ENCODE results near the gene CGA.

Gene CGA

GRCh38 chr6:87118054-87118453 lies 23.1 kb upstream of the CGA start:
- Histone ChIP-seq H2BK120ac (ENCODE audit: low read depth, low read length) (no peak overlapping the region), H3K9me3 (replicated peaks in 1 of 2; ENCODE audit: control insufficient read depth in 2 of 2, insufficient read depth in 1 of 2, low read depth in 1 of 2, low read length in 2 of 2) (peaks cover 0 to 2% of the 10 kb centered on the region in 2 donors), H3K79me1 (ENCODE audit: low read depth, low read length) (no peaks in the 10 kb centered on the region), H3K4me3 (ENCODE audit: low read length in 2 of 2) (no peak overlapping the region), H3K27ac (replicated peaks; ENCODE audit: low read length) (no peak overlapping the region), H2BK15ac (ENCODE audit: low read length) (no peak overlapping the region), H3K18ac (ENCODE audit: low read length) (no peak overlapping the region), H2AK5ac (ENCODE audit: low read depth, low read length) (no peak overlapping the region), H2AFZ (ENCODE audit: low read length) (no peak overlapping the region), H3K9ac (ENCODE audit: low read depth, low read length, poor library complexity) (no peak overlapping the region), H2BK12ac (ENCODE audit: low read length) (no peak overlapping the region), H2BK5ac (ENCODE audit: low read length) (no peak overlapping the region), H4K91ac (ENCODE audit: low read depth, low read length, poor library complexity) (no peak overlapping the region), H3K14ac (ENCODE audit: low read length) (no peak overlapping the region), H4K8ac (ENCODE audit: low read depth, low read length) (no peak overlapping the region), H3K4ac (ENCODE audit: low read length) (no peak overlapping the region), H3K27me3 (ENCODE audit: control insufficient read depth in 3 of 3, insufficient read depth in 3 of 3, low read depth in 1 of 3, low read length in 3 of 3) (peaks cover 0 to 7% (median 0%) of the 10 kb centered on the region in 3 experiments), H3K4me2 (ENCODE audit: insufficient read depth, low read length, poor library complexity, severe bottlenecking) (no peak overlapping the region), H3K4me1 (ENCODE audit: control insufficient read depth in 2 of 2, insufficient read depth in 1 of 2, low read depth in 1 of 2, low read length in 2 of 2) (no peaks in the 10 kb centered on the region), H3K23ac (ENCODE audit: low read depth, low read length, poor library complexity) (no peak overlapping the region), H3K36me3 (replicated peaks in 1 of 2; ENCODE audit: control insufficient read depth in 2 of 2, insufficient read depth in 2 of 2, low read length in 2 of 2) (no peaks in the 10 kb centered on the region)
- no peak for DNase-seq (ENCODE audit: low spot score)
- no CpG with 5 or more reads among the region's 4 CpGs for WGBS, 2 donors (ENCODE audit: extremely low coverage in 2 of 2, insufficient read length in 2 of 2, insufficient replicate concordance in 1 of 2)

DNA sequence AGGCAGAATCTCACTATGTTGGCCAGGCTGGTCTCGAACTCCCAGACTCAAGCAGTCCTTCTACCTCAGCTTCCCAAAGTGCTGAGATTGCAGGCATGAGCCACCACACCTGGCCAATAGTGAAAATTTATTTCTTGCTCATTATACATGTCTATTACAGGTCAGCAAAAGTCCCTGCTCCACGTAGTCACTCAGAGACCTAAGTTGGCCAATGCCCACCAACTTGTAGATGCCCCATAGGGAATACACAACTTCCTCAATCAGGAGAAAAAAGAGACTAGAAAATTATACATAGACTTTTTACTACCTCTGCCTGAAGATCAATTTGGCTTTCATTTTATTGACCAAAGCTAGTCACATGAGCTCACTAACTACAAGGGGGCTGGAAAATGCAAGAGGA lies 22.0 kb upstream of the CGA start:
- WGBS, 2 donors (ENCODE audit: extremely low coverage in 2 of 2, insufficient read length in 2 of 2, insufficient replicate concordance in 1 of 2), result no CpG with 5 or more reads among the region's 2 CpGs
- H3K9me3 ChIP-seq (replicated peaks in 1 of 2; ENCODE audit: control insufficient read depth in 2 of 2, insufficient read depth in 1 of 2, low read depth in 1 of 2, low read length in 2 of 2), result no peaks in the 10 kb centered on the region
- H3K79me1 ChIP-seq (ENCODE audit: low read depth, low read length), result no peaks in the 10 kb centered on the region
- H3K9ac ChIP-seq (ENCODE audit: low read depth, low read length, poor library complexity), result no peak overlapping the region
- H3K27ac ChIP-seq (replicated peaks; ENCODE audit: low read length), result no peak overlapping the region
- no peak overlapping the region for H2BK15ac ChIP-seq (ENCODE audit: low read length)
- no peak overlapping the region for H2BK5ac ChIP-seq (ENCODE audit: low read length)
- H3K36me3 ChIP-seq (replicated peaks in 1 of 2; ENCODE audit: control insufficient read depth in 2 of 2, insufficient read depth in 2 of 2, low read length in 2 of 2), result no peaks in the 10 kb centered on the region
- H2AK5ac ChIP-seq (ENCODE audit: low read depth, low read length), result no peak overlapping the region
- H3K18ac ChIP-seq (ENCODE audit: low read length), result no peak overlapping the region
- no peak overlapping the region for H3K14ac ChIP-seq (ENCODE audit: low read length)
- no peak overlapping the region for H3K4me3 ChIP-seq (ENCODE audit: low read length in 2 of 2)
- no peak overlapping the region for H2AFZ ChIP-seq (ENCODE audit: low read length)
- DNase-seq (ENCODE audit: low spot score), result no peak
- no peak overlapping the region for H4K91ac ChIP-seq (ENCODE audit: low read depth, low read length, poor library complexity)
- no peak overlapping the region for H3K4ac ChIP-seq (ENCODE audit: low read length)
- H3K4me2 ChIP-seq (ENCODE audit: insufficient read depth, low read length, poor library complexity, severe bottlenecking), result no peak overlapping the region
- H4K8ac ChIP-seq (ENCODE audit: low read depth, low read length), result no peak overlapping the region
- H3K27me3 ChIP-seq (ENCODE audit: control insufficient read depth in 3 of 3, insufficient read depth in 3 of 3, low read depth in 1 of 3, low read length in 3 of 3), result peaks cover 0 to 7% (median 0%) of the 10 kb centered on the region in 3 experiments
- no peak overlapping the region for H3K23ac ChIP-seq (ENCODE audit: low read depth, low read length, poor library complexity)
- no peaks in the 10 kb centered on the region for H3K4me1 ChIP-seq (ENCODE audit: control insufficient read depth in 2 of 2, insufficient read depth in 1 of 2, low read depth in 1 of 2, low read length in 2 of 2)
- no peak overlapping the region for H2BK12ac ChIP-seq (ENCODE audit: low read length)
- no peak overlapping the region for H2BK120ac ChIP-seq (ENCODE audit: low read depth, low read length)

- WGBS, 2 donors (ENCODE audit: extremely low coverage in 2 of 2, insufficient read length in 2 of 2, insufficient replicate concordance in 1 of 2), result no CpG with 5 or more reads among the region's 2 CpGs
Measured at GRCh38 chr6:87115402-87116135, 20.7 kb upstream of the CGA start.

DNA sequence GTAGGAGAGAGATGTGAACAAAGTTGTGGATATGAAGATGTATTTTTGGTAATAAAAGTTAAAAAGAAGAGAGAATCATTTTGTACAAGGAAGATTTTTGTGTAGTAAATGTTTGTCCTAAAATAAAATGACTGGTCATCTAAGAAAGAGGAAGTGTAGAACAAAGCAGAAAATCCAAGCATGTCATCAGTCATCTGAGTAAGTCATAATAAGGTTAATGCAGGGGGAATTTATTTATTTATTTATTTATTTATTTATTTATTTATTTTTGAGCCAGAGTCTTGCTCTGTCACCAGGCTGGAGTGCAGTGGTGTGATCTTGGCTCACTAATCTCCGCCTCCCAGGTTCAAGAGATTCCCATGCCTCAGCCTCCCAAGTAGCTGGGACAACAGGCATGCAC lies 15.7 kb upstream of the CGA start:
- Histone ChIP-seq H3K79me1 (ENCODE audit: low read depth, low read length) (no peaks in the 10 kb centered on the region), H2AFZ (ENCODE audit: low read length) (no peak overlapping the region), H3K18ac (ENCODE audit: low read length) (no peak overlapping the region), H2BK5ac (ENCODE audit: low read length) (no peak overlapping the region), H3K36me3 (replicated peaks in 1 of 2; ENCODE audit: control insufficient read depth in 2 of 2, insufficient read depth in 2 of 2, low read length in 2 of 2) (no peaks in the 10 kb centered on the region), H3K4me1 (ENCODE audit: control insufficient read depth in 2 of 2, insufficient read depth in 1 of 2, low read depth in 1 of 2, low read length in 2 of 2) (no peaks in the 10 kb centered on the region), H2BK12ac (ENCODE audit: low read length) (no peak overlapping the region), H4K8ac (ENCODE audit: low read depth, low read length) (no peak overlapping the region), H2BK120ac (ENCODE audit: low read depth, low read length) (no peak overlapping the region), H3K27ac (replicated peaks; ENCODE audit: low read length) (no peak overlapping the region), H3K27me3 (ENCODE audit: control insufficient read depth in 3 of 3, insufficient read depth in 3 of 3, low read depth in 1 of 3, low read length in 3 of 3) (peaks cover 0 to 6% (median 0%) of the 10 kb centered on the region in 3 experiments), H3K4ac (ENCODE audit: low read length) (no peak overlapping the region), H3K9ac (ENCODE audit: low read depth, low read length, poor library complexity) (no peak overlapping the region), H2AK5ac (ENCODE audit: low read depth, low read length) (no peak overlapping the region), H3K9me3 (replicated peaks in 1 of 2; ENCODE audit: control insufficient read depth in 2 of 2, insufficient read depth in 1 of 2, low read depth in 1 of 2, low read length in 2 of 2) (peaks cover 0 to 2% of the 10 kb centered on the region in 2 donors), H3K14ac (ENCODE audit: low read length) (no peak overlapping the region), H4K91ac (ENCODE audit: low read depth, low read length, poor library complexity) (no peak overlapping the region), H3K4me3 (ENCODE audit: low read length in 2 of 2) (no peak overlapping the region), H3K4me2 (ENCODE audit: insufficient read depth, low read length, poor library complexity, severe bottlenecking) (no peak overlapping the region), H3K23ac (ENCODE audit: low read depth, low read length, poor library complexity) (no peak overlapping the region), H2BK15ac (ENCODE audit: low read length) (no peak overlapping the region)
- WGBS, 2 donors (ENCODE audit: extremely low coverage in 2 of 2, insufficient read length in 2 of 2, insufficient replicate concordance in 1 of 2), result no CpG with 5 or more reads among the region's 1 CpG
- no peak for DNase-seq (ENCODE audit: low spot score)

More at GRCh38 chr6:87115402-87116135, 20.7 kb upstream of the CGA start:
- Histone ChIP-seq H3K79me1 (ENCODE audit: low read depth, low read length) (no peaks in the 10 kb centered on the region), H3K4ac (ENCODE audit: low read length) (no peak overlapping the region), H3K36me3 (replicated peaks in 1 of 2; ENCODE audit: control insufficient read depth in 2 of 2, insufficient read depth in 2 of 2, low read length in 2 of 2) (no peaks in the 10 kb centered on the region), H3K27ac (replicated peaks; ENCODE audit: low read length) (no peak overlapping the region), H3K14ac (ENCODE audit: low read length) (no peak overlapping the region), H4K8ac (ENCODE audit: low read depth, low read length) (no peak overlapping the region), H3K4me1 (ENCODE audit: control insufficient read depth in 2 of 2, insufficient read depth in 1 of 2, low read depth in 1 of 2, low read length in 2 of 2) (no peaks in the 10 kb centered on the region), H3K23ac (ENCODE audit: low read depth, low read length, poor library complexity) (no peak overlapping the region), H3K27me3 (ENCODE audit: control insufficient read depth in 3 of 3, insufficient read depth in 3 of 3, low read depth in 1 of 3, low read length in 3 of 3) (peaks cover 0 to 7% (median 0%) of the 10 kb centered on the region in 3 experiments), H3K4me3 (ENCODE audit: low read length in 2 of 2) (no peak overlapping the region), H2BK12ac (ENCODE audit: low read length) (no peak overlapping the region), H2AK5ac (ENCODE audit: low read depth, low read length) (no peak overlapping the region), H2BK5ac (ENCODE audit: low read length) (no peak overlapping the region), H3K18ac (ENCODE audit: low read length) (no peak overlapping the region), H4K91ac (ENCODE audit: low read depth, low read length, poor library complexity) (no peak overlapping the region), H3K9ac (ENCODE audit: low read depth, low read length, poor library complexity) (no peak overlapping the region), H2BK120ac (ENCODE audit: low read depth, low read length) (no peak overlapping the region), H3K9me3 (replicated peaks in 1 of 2; ENCODE audit: control insufficient read depth in 2 of 2, insufficient read depth in 1 of 2, low read depth in 1 of 2, low read length in 2 of 2) (no peaks in the 10 kb centered on the region), H2AFZ (ENCODE audit: low read length) (no peak overlapping the region), H3K4me2 (ENCODE audit: insufficient read depth, low read length, poor library complexity, severe bottlenecking) (no peak overlapping the region), H2BK15ac (ENCODE audit: low read length) (no peak overlapping the region)
- no peak for DNase-seq (ENCODE audit: low spot score)

Data from neuronal stem cell (in vitro differentiated cells).